COLO668 (cell line): ENCODE data around the gene INKA1.
A peak's percentile ranks its signal among the peaks of the same experiment; 100 is the strongest.
"Not testable (repeated sequence)": the region's sequence is repeated elsewhere in the genome, so short reads cannot be mapped to it uniquely, and the experiment has no call there.

Source experiments
- DNase-seq: peaks from one replicate; lab custom pipeline; 2025; ENCODE audit not compliant: unreplicated experiment; lab: John Stamatoyannopoulos, UW

The INKA1 gene

DNA sequence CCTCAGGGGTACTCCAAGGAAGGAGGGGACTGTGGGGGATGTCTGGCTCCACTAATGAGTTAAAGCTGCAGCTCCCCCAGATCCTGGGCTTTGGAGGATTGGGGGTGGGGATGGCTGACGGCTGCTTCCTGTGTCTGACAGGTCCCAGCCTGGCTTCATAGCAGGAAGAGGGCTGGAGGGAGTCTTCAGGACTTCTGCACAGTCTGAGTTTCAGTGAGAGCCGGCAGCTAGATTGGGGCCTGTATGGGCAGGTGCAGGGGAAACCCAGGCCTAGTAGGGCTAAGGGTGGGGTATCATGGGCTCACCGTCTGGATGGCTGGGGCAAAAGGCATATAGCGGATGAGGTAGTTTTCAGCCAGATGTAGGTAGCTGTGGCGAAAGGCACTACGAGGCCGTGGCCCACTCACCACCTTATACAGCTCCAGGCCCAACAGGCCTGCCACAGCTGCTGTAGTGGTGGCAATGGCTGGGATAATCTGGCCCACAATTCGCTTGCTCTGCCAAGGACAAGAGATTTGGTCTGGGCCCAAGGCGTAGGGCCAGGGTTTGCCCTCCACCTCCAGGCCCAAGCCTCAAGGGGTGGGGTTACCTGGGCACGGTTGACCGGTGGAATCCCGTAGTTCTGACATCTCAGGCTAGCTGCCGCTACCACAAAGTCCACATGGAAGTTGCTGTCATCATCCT lies 4.5 kb downstream of the INKA1 start:
- DNase-seq: no peak

DNA sequence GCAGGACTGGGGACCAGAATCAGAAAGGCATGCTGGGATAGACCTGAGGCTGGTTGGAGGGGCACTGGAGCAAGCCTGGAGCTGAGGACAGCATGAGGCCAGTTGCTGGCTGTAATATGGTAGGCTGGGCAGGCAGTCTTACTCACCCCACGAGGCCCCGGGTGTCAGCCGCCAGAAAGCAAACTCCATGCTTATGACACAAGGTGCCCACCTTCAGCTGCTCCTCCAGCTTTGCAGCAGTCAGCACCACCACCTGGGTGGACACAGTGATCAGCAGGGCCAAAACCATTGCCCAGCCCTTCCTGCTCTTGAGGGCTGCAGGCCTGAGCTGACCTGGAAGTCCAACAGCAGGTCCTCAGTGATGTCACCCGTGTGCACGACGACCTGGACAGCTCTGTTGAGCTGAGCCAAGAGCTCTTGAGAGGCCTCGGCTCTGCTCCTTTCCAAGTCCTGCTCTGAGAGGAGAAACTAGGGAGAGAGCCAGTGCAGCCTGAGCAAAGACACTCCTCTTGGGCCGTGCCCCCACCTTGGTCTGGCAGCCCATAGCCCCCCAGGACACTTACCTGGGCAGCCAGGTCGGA lies 9.9 kb downstream of the INKA1 start:
- DNase-seq: no peak

DNA sequence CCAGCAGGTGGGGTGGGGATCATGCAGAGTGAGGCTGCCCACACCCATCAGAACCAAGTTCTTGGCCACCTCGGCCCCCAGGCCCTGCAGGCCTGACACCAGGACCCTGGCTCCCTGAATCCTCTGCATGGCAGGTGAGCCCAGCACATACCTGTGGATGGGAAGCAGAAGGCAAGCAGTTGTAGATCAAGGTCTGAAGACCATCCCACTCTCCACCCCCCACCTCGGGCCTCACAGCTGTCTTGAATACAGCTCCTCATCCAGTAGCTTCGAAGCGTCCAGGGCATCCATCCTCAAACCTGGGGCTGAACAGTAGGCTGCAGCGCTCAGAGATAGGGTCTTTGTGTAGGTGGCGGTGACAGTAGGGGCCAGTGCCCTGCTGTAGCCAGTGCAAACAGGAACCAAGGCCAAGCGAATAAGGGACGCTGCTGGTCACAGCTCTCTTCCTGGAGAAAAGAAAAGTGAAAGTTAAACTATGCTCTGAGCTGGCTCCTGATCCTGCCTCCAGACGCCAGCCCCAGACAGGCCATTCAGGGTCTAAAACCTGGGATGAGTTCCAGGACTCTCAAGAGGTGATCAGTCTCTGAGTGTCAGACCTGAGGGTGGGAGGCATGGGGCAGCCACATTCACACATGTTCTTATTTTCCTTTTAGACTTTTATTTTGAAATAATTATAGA lies 10.6 kb downstream of the INKA1 start, which contains the start of gene UBA7:
TSS of gene UBA7 (minus strand) at position 457 of the 678 bp plus-strand sequence. CDS start at position 291, 166 bp downstream.
- peak; percentile 3 for DNase-seq

DNA sequence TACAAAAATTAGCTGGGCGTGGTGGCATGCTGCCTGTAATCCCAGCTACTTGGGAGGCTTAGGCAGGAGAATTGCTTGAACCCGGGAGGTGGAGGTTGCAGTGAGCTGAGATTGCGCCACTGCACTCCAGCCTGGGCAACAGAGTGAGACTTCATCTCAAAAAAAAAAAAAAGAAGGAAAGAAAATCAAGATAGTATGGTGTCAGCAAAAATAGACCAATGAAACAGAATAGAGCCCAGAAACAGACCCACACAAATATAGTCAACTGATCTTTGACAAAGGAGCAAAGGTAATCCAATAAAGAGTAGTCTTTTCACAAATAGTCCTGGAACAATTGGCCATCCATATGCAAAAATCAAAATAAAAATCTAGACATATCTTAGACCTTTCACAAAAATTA lies 20.1 kb downstream of the INKA1 start:
- DNase-seq: not testable (repeated sequence)

DNA sequence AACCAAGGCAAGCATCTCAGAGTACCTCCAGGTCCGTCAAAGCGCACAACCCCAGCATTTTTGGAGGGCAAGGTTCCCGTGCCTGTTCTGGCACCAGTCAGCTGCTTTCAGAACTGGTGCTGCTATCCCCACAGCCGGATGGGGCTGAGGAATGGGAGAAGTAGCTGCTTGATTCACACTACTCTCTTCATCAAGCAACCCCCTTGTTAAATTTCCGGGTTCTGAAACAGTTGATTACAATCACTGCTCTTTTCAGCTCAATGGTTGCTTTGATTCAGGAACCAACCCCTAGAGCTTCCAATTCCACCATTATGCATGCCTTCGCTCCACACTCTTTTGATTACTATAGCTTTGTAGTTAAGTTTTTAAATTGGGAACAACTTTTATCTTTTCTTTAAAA lies 23.0 kb downstream of the INKA1 start:
- DNase-seq: no peak

DNA sequence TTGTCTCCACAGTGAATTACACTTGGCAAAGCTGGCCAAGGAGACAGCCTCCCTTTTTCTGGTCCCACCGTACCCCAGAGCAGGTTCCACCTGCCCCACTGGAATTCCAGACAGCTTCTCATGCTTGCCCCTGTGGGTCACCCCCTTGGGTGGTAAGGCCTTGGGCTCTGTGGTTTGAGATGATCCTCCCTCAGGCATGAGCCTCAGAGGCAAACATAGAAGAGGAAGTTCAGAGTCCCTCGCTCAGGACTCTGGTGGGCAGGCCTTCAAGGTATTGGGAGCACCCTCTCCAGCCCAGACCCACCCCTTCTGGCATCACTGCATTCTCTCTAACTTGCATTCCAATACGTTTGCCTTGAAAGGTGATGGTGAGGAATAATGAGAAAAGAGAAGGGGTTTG lies 28.3 kb downstream of the INKA1 start:
- no peak for DNase-seq

DNA sequence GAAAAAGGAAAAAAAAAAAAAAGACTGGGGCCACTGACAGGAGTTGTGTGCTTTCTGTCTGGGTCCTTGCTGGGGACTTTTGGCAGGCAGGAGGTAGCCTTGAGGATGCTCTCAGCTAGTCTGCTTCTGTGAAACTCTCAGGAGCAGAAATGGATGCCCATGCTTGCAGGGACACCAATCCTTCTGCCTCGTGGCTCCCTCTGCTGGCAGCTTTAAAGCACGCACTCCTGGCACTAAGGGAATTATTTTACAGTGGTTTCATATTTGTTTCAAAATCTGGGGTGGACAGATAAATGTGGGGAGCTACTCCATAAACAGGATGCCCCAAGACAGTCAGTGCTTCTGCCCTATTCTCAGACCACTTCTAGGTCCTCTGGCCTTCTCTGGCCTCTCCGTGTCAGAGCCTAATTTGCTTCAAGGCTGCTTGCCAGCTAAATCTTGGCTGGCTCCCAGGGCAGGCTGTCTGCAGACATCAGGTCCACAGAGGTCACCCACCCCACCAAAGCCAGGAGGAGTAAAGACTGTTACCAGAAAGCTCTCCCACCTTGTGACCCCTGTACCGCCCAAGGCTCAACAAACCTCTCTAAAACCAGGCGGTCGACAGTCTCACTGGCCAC lies 36.2 kb downstream of the INKA1 start:
- DNase-seq: peak; percentile 60

DNA sequence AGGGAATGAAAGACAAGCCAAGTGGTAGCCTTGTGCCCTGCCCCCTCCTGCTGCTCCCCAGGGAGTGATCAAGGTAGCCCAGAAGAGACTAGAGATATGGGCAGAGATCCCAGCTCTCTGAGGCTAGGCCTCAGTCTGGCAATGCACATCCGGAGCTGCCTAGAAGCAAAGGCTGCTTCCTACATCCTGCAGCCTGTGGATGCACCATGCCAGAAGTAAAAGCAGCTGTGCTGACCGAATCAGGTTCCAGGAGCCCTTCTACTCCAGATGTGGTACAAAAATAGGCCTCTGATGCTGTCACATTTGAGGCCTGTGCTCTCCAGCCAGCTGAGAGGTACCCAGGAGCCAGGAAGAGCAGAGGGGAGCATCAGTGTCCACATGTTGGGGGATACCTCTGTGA lies 37.3 kb downstream of the INKA1 start:
- DNase-seq: no peak

DNA sequence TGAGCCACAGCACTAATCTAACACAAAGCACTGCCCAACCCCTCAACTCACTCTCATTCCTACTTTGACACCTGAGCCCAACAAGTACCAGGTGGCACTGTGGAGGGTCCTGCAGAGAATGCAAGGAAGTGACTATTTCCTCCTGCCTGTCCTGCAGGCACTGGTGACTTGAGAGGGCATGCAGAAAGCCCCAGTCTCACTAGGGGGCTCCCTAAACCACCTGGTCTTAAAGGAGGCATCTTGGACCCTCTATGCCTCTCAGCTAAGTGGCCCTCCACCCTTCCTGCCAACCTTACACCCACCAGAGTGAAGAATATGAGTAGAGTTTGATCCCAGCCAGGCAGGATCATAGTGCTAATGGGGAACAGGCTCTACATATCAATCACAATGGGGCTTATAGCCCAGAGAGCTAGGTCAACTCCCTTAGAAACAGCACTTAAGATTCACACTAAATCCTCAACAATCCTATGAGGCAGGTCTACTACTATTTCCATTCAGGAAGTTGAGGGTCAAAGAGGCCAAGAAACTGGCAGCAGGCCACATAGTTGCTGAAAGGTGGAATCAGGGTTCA lies 38.1 kb downstream of the INKA1 start:
- DNase-seq: peak; percentile 3

DNA sequence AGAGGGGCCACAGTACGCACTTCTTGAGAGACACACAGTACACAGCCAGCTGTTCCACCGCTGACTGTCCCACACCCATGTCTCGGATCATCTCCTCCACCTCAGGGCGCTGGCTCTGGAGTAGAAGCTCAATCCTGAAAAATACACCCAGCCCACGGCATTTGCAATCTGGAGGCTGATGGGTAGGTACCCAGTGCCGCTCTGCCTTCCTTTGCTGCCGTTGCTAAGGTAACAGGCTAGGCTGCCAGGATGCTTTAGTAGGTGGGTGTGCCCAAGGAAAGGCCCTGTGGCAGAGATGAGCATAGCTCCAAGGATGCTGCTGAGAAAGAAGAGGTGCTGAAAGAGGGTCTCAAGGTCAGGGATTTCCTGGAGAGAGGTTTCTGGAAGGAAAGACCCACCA lies 38.7 kb downstream of the INKA1 start:
- DNase-seq: no peak

DNA sequence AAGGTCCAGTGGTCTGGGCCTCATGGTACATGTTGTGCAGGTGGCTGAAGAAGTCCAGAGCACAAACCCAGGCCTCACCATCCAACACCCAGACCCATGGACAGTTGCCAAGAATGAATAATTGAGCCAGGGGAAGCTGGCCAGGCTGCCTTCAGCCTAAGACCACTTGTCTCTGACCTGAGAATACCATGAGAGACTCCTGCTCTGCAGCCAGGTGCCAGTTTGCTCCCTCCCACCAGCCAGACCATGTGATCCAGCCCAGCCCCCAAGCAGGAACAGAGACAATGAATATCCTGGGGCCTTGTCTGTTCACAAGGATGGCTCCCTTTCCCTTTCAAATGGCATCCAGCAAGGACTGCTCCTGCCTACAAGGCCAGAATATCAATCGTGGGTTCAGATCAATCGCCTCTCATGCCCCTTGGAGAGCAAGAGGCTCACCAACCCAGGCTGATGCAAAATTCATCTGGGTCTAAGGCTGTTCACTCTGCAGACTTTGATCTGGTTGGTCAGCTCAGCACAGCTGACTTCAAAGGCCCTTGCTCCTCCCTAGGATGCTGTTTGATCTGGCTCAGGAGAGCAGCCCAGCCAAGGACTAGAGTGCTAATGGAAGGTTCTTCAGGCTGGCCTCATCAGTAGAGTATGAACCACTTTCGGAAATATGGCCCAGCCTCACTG lies 39.9 kb downstream of the INKA1 start:
- DNase-seq: no peak

DNA sequence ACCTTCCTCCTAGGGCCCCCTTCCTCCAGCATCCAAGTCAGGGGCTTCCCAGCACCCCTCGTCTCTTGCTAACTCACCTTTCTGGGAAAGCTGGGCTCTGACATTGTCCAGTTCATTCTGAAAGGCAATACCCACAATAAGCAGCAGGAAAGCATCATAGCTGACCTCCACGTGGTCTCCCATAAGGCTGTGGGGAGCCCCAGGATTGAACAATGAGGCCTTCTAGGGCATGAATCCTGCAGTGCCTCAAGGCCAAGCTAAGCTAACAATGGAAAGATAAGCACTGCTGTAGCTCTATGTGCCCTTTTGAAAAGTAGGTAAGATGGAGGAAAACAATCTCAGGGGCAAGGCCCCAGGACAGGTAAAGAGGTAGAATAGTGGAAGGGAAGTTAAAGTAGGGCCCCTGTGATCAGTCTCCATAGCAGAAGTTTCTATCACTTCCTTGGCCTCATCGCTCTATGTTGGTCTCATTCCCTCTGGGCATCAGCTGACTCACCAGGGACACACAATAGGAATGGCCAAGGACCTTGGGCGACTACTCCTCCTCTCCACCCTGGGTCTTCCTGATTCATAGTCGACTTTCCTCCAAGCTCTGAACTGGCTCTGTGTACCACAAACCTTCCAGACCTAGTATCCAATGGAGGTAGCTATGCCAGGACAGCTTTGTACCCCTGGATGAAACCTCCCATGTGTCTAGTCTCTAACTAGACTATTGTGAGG lies 41.6 kb downstream of the INKA1 start:
- DNase-seq: no peak

DNA sequence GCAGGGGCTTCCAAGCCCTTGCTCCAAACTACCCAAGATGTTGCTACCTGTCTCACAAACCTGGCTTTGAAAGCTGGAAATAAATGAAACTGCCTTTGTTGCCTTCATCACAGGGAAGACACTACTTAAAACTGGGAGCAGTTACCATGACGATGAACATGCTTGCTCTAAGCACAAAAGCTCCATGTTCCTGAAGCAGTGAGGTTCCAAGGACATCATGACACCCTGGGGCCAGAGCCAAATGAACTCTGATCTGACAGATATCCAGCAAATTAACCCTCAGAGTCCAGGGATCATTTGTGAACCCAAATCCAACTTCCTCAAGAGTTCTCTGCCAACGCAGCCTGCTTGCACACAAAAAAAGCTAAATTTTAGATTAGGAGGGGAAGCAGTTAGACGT lies 42.6 kb downstream of the INKA1 start:
- no peak for DNase-seq
